Measurements from ENCODE around the gene EVC2.

EVC2 gene

GRCh38 chr4:5662555-5662954 is 45.8 kb downstream of the EVC2 start:
- TF ChIP-seq CTCF (IDR thresholded peaks at IDR 0.05; ENCODE audit: low read length, missing control alignments) = no peak

DNA sequence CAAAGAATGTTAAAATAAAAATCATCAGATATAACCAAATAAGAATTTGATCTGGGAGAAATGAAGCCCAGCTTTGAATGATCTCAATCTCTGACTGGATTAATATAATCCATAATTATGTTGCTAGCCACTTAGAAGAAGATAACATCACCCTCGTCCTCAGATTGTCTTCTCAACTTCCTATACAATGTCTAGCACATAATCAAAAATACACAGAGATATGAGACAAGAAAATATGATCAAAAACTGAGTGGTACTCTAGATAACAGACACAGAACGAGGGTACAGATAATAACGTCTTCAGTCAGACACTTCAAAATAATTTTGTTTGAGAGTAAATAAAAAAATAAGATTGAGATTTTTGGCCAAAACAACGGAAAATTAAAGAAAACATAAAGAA is 47.1 kb downstream of the EVC2 start:
- DNase-seq (ENCODE audit: low read depth) = no peak
- TF ChIP-seq CTCF (IDR thresholded peaks at IDR 0.05; ENCODE audit: low read length, missing control alignments) = no peak

More at GRCh38 chr4:5662555-5662954, 45.8 kb downstream of the EVC2 start:
- DNase-seq (ENCODE audit: low read depth) = no peak
- no peak overlapping the region for H3K4me3 ChIP-seq (replicated peaks; ENCODE audit: low read depth, low read length)

DNA sequence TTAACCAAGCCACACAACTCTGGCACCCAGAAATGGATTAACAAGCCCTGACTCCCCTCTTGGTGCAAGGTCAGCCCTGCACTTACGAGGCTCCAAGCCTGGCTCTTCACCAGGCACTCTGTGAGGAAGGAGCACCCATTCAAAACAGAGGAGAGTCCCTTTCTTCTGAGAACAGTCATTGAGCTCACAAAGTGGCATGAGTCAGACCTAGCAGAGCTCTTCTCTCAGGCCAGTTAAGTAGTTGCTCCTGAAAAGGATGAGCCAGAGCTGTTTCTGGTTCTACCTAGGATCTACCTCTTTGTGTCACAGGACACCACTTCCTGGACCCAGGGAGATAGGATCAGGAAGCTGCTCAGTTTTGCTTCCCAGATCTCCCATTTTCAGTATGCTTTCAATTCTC is 48.2 kb downstream of the EVC2 start:
- TF ChIP-seq CTCF (IDR thresholded peaks at IDR 0.05; ENCODE audit: low read length, missing control alignments) = no peak
- peak; percentile 14 for DNase-seq (ENCODE audit: low read depth)

More for the DNA sequence above, 47.1 kb downstream of the EVC2 start:
- no peak overlapping the region for H3K4me3 ChIP-seq (replicated peaks; ENCODE audit: low read depth, low read length)

GRCh38 chr4:5658974-5659373 is 49.4 kb downstream of the EVC2 start:
- TF ChIP-seq CTCF (IDR thresholded peaks at IDR 0.05; ENCODE audit: low read length, missing control alignments) = no peak
- H3K4me3 ChIP-seq (replicated peaks; ENCODE audit: low read depth, low read length) = no peak overlapping the region
- DNase-seq (ENCODE audit: low read depth) = no peak

More for the DNA sequence above, 48.2 kb downstream of the EVC2 start:
- no peak overlapping the region for H3K4me3 ChIP-seq (replicated peaks; ENCODE audit: low read depth, low read length)

DNA sequence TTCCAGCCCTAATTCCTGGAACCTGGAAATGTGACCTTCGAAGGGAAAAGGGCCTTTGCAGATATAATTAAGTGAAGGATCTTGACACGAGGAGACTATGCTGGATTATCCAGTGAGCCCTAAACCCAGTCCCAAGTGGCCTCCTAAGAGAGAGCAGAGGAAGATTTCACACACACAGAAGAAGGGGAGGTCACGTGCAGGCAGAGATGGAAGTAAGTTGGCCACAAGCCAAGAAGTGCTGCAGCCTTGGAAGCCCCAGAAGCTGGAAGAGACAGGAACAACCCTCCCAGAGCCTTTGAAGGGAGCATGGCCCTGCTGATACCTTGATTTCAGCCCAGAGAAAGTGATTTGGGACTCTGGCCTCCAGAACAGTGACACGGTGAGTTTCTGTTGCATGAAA is 51.9 kb downstream of the EVC2 start:
- H3K4me3 ChIP-seq (replicated peaks; ENCODE audit: low read depth, low read length) = no peak overlapping the region
- DNase-seq (ENCODE audit: low read depth) = no peak
- no peak for TF ChIP-seq CTCF (IDR thresholded peaks at IDR 0.05; ENCODE audit: low read length, missing control alignments)

DNA sequence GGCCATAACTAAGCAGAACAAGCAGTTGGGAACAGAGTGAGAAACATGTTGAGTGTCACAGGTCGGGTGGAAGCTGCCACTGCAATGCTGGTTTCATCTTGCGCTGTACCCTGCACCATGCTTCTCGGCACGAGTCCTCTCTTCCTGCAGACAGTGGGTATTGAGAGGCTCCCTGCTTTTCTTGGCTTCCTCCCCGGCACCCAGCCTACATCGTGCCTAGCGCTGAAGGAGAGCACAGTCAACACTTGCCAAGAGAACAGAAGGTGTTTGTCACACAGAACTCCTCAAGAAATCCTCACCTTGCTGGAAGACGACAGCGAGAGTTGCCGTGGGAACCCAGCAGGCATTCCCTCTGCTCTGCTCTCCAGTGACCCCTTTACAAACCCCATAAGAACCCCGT is 53.6 kb downstream of the EVC2 start:
- no peak overlapping the region for H3K4me3 ChIP-seq (replicated peaks; ENCODE audit: low read depth, low read length)
- no peak for TF ChIP-seq CTCF (IDR thresholded peaks at IDR 0.05; ENCODE audit: low read length, missing control alignments)
- DNase-seq (ENCODE audit: low read depth) = no peak

- no peak for TF ChIP-seq CTCF (IDR thresholded peaks at IDR 0.05; ENCODE audit: low read length, missing control alignments)
- DNase-seq (ENCODE audit: low read depth) = no peak
- H3K4me3 ChIP-seq (replicated peaks; ENCODE audit: low read depth, low read length) = no peak overlapping the region
Measured at GRCh38 chr4:5651089-5651488, 57.3 kb downstream of the EVC2 start.

All from fibroblast of pulmonary artery (primary cell).